Vagina (tissue), 2 donors: Measurements from ENCODE around the gene MAFG. TPM values are rescaled to one million over a fixed set of nuclear protein-coding genes. Genes with fewer than 3 reads are reported as not detected.

Experiments used
- DNase-seq, 2 donors: peaks; one replicate each; pipeline ENCODE4 v3.0.0-alpha.2; 2017; ENCODE audit errors: extremely low spot score in 2 of 2
- H3K27ac ChIP-seq: fragments of 200-600 bp; sonication (generic); one replicate; pipeline ENCODE4 v1.5.1; 2019
- H3K27me3 ChIP-seq: fragments of 200-600 bp; sonication (generic); one replicate; pipeline ENCODE4 v1.5.1; 2019
- H3K36me3 ChIP-seq, 2 donors: fragments of 200-600 bp; sonication (generic); one replicate each; pipeline ENCODE4 v1.5.1; 2017 to 2019
- H3K4me1 ChIP-seq: fragments of 200-600 bp; sonication (generic); one replicate; pipeline ENCODE4 v1.5.1; 2019
- H3K4me3 ChIP-seq, 2 donors: fragments of 200-600 bp; sonication (generic); 1 replicate in 1 of 2; 2 replicates in 1 of 2; pipeline ENCODE4 v1.5.1; 2016 to 2019
- H3K9me3 ChIP-seq: fragments of 200-600 bp; sonication (generic); one replicate; pipeline ENCODE4 v1.5.1; 2019
- POLR2A ChIP-seq, 2 donors: fragments of 450-650 bp; IDR thresholded peaks; one replicate each; pipeline ENCODE4 v1.6.1; 2017; ENCODE audit warnings: antibody characterized with exemption in 2 of 2, mild to moderate bottlenecking in 2 of 2, moderate library complexity in 2 of 2
- POLR2AphosphoS5 ChIP-seq, 2 donors: sonication (generic); formaldehyde crosslinking; IDR thresholded peaks; one replicate each; pipeline ENCODE4 v1.9.0; 2017; ENCODE audit warnings: antibody characterized with exemption in 2 of 2, mild to moderate bottlenecking in 2 of 2, low read depth in 1 of 2; ENCODE audit not compliant: insufficient read depth in 1 of 2
- intact Hi-C: fragments of 100-400 bp; cut with DNase I; formaldehyde crosslinking; loops from one replicate; pipeline ENCODE4 v1.15.1; 2023
- total RNA-seq: library from RNA; depleted of rRNA; stranded (reverse); fragments of >200 nt; gene quantifications from one replicate; pipeline ENCODE4 v1.2.3, GENCODE V29; 2016
- TF ChIP-seq, protein P1 (sequence below), 3 experiments: fragments of 450-650 bp in 2 of 3; fragments of 200-600 bp in 1 of 3; sonication (generic) in 1 of 3; IDR thresholded peaks; one replicate each; pipeline ENCODE4 v1.5.1; 2017 to 2019; ENCODE audit warnings: antibody characterized with exemption in 3 of 3, mild to moderate bottlenecking in 2 of 3, moderate library complexity in 2 of 3

The MAFG gene
- total RNA-seq, 1 donor from 2014 or later = 18.9 TPM

DNA sequence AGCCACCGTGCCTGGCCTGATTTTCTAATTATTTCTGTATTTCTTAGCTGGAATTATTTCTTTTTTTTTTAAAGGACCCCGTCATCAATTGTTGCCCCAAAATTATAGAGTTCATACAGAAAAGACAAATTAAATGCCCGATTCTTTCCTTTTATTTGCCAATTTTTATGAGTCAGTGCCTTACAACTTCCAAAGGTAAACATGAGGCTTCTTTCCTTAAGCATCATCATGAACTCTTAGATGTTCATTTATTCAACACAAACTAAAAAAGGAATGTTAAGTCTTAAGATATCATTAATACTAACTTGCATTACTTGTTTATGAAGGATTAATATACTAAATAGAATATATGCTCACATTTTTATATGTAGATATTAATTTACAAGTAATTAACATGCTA lies 49.2 kb downstream of the MAFG start:
- DNase-seq = no peak
- Histone ChIP-seq H3K36me3 (no peaks in the 10 kb centered on the region), H3K4me1 (peaks cover under 1% of the 10 kb centered on the region), H3K4me3 (no peak overlapping the region), H3K27me3 (no peaks in the 10 kb centered on the region), H3K9me3 (no peaks in the 10 kb centered on the region), H3K27ac (no peak overlapping the region)
- intact Hi-C loops = no loop called here
- TF ChIP-seq, protein P1, sequence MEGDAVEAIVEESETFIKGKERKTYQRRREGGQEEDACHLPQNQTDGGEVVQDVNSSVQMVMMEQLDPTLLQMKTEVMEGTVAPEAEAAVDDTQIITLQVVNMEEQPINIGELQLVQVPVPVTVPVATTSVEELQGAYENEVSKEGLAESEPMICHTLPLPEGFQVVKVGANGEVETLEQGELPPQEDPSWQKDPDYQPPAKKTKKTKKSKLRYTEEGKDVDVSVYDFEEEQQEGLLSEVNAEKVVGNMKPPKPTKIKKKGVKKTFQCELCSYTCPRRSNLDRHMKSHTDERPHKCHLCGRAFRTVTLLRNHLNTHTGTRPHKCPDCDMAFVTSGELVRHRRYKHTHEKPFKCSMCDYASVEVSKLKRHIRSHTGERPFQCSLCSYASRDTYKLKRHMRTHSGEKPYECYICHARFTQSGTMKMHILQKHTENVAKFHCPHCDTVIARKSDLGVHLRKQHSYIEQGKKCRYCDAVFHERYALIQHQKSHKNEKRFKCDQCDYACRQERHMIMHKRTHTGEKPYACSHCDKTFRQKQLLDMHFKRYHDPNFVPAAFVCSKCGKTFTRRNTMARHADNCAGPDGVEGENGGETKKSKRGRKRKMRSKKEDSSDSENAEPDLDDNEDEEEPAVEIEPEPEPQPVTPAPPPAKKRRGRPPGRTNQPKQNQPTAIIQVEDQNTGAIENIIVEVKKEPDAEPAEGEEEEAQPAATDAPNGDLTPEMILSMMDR (IDR thresholded peaks at IDR 0.05) = no peak
- TF ChIP-seq POLR2AphosphoS5 (IDR thresholded peaks at IDR 0.05; ENCODE audit: insufficient read depth in 1 of 2, low read depth in 1 of 2) (no peak), POLR2A (IDR thresholded peaks at IDR 0.05) (no peak)

- no peaks in the 10 kb centered on the region for H3K36me3 ChIP-seq
- H3K4me3 ChIP-seq = no peak overlapping the region
- H3K9me3 ChIP-seq = no peaks in the 10 kb centered on the region
- H3K27me3 ChIP-seq = no peaks in the 10 kb centered on the region
- TF ChIP-seq POLR2AphosphoS5 (IDR thresholded peaks at IDR 0.05; ENCODE audit: insufficient read depth in 1 of 2, low read depth in 1 of 2) = no peak
- TF ChIP-seq, protein P1 (IDR thresholded peaks at IDR 0.05) = no peak
- no peak for TF ChIP-seq POLR2A (IDR thresholded peaks at IDR 0.05)
- DNase-seq = no peak
- intact Hi-C loops = no loop called here
- peaks cover 7% of the 10 kb centered on the region for H3K4me1 ChIP-seq
- H3K27ac ChIP-seq = no peak overlapping the region
Measured at GRCh38 chr17:81877569-81877968, 50.0 kb downstream of the MAFG start.

DNA sequence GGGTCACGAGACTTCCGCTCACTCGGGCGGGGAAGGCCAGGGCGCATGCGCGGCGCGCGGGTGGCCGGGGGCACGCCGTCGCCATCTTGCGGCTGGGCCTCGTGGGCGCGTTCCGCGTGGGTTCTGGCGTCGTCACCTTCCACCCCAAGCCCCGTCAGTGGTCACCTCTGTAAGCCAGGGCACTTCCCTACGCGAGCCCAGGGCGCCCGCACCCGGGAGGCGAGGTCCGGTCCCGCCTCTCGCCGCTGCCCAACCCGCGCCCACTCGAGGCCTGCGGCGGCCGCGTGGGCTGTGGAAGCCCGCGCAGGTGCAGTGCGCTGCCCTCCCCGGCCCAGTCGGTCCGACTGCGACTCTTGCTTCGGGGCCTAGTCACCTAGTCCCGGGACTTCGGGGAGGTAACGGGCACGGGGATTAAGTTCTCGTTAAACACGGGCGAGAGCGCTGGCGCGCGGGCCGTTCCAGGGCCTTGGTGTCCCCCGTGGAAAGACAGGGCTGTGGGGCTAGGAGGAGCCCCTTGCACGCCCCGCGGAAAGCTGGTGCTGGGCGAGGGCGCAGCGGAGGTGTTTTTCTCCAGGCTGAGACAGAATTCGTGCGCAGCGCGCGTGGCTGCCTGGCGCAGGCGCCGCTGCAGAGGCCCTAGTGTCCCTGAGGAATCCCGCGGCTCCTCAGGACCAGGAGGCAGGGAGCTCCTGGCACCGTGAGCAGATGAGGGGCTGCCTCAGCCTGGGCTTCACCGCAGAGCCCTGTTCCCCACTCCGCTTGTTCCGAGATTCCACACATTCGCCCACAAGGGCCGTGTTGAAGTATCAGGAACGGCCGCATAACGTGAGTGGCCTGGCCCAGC lies 55.9 kb downstream of the MAFG start:
- no peaks in the 10 kb centered on the region for H3K27me3 ChIP-seq
- H3K9me3 ChIP-seq = no peaks in the 10 kb centered on the region
- peak in 1 of 2 donors; percentile 98 for TF ChIP-seq POLR2A (IDR thresholded peaks at IDR 0.05)
- TF ChIP-seq, protein P1 (IDR thresholded peaks at IDR 0.05) = peak in 2 of 3 experiments; percentile 32 to 66
- TF ChIP-seq POLR2AphosphoS5 (IDR thresholded peaks at IDR 0.05; ENCODE audit: insufficient read depth in 1 of 2, low read depth in 1 of 2) = peak; percentile 53 to 89
- H3K4me3 ChIP-seq = peak overlapping the region; percentile 60 to 67
- DNase-seq = peak in 1 of 2 donors; percentile 90
- intact Hi-C loops = no loop called here
- peaks cover 0 to 9% of the 10 kb centered on the region in 2 donors for H3K36me3 ChIP-seq
- peaks cover 55% of the 10 kb centered on the region for H3K4me1 ChIP-seq
- peak overlapping the region; percentile 82 for H3K27ac ChIP-seq

DNA sequence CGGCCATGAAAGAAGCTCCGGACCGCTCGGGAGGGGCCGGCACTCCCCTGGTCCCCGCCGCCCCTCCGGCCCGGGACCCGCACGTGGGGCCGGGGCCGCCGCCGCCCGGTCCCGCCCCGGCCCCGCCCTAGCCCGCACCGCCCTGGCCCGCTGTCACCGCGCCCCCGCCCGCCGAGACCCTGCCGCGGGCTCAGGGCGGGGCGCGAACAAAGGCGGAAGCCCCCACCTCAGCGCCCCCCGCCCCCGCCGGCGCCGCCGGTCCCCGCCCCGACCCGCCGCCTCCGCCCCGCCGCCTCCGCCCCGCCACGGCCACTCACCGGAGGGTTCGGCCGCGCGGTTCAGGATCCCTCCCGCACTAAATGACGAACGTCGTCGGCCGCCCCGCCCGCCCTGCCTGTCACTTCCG lies 56.6 kb downstream of the MAFG start, which contains the start of gene ARHGDIA:
TSS of gene ARHGDIA (minus strand) at position 357 of the 406 bp plus-strand sequence. CDS start 1,407 bp downstream, outside the sequence.
- peak within 1 kb of the TSS; percentile 82 for H3K27ac ChIP-seq
- intact Hi-C loops = no loop called here

More for the DNA sequence above, 56.6 kb downstream of the MAFG start, which contains the start of gene ARHGDIA:
- no peak for DNase-seq
- Histone ChIP-seq H3K4me1 (peaks cover 61% of the 10 kb centered on the region), H3K9me3 (no peaks in the 10 kb centered on the region), H3K36me3 (peaks cover 0 to 9% of the 10 kb centered on the region in 2 donors), H3K4me3 (peak within 1 kb of the TSS; percentile 60 to 67), H3K27me3 (no peaks in the 10 kb centered on the region)
- no peak for TF ChIP-seq POLR2AphosphoS5 (IDR thresholded peaks at IDR 0.05; ENCODE audit: insufficient read depth in 1 of 2, low read depth in 1 of 2)
- TF ChIP-seq, protein P1 (IDR thresholded peaks at IDR 0.05) = no peak
- no peak for TF ChIP-seq POLR2A (IDR thresholded peaks at IDR 0.05)
